GM10266 (cell line): Measurements from ENCODE around the gene NCBP2.

ENCODE experiments used
- DNase-seq: peaks from one replicate; pipeline ENCODE4 v3.0.0; 2012; ENCODE audit errors: extremely low spot score
- TF ChIP-seq, protein P1 (sequence below): IDR thresholded peaks from 2 replicates; pipeline ENCODE4 v1.5.1; 2012; ENCODE audit warnings: mild to moderate bottlenecking, low read depth; ENCODE audit not compliant: control insufficient read depth, insufficient read depth; ENCODE audit errors: missing control alignments

NCBP2 gene

DNA sequence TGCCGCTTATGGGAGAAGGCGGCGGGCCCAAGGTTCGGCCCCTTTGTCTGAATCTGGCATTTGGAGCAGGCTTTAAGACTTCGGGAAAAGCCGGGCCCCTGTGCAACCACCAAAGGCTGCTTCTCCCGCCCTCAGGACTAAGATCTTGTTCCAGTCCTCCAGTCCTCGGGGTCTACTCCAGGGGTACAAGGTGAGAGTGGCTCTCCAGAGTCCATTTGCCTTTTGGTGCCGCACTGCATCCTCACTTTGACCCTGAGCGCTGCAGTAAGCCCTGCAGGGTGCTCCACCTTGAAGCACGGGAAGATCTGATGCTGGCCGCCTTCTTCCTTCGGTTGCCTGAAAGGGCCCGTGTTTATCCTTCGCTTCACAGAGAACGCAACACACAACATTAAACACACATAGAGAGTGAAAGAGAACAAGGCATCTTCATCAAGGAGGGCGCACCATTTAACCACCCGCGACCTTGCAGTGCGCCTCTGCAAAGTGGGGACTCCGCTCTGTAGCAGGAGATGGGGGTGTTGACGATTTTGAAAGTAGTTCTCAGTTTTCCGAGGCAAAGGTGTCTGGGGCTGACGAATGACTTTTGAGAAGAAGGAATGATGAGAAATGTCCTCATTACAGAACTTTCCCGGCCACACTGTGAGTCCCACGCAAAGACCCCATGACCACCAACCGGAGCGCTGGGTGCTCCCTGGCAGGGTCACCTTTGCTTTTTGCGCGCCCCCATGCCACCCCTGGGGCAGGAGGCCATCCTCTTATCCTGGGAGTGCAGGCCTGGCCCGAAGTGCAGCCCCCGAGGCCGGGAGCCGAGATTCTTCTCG is 25.3 kb upstream of the NCBP2 start:
- TF ChIP-seq, protein P1, sequence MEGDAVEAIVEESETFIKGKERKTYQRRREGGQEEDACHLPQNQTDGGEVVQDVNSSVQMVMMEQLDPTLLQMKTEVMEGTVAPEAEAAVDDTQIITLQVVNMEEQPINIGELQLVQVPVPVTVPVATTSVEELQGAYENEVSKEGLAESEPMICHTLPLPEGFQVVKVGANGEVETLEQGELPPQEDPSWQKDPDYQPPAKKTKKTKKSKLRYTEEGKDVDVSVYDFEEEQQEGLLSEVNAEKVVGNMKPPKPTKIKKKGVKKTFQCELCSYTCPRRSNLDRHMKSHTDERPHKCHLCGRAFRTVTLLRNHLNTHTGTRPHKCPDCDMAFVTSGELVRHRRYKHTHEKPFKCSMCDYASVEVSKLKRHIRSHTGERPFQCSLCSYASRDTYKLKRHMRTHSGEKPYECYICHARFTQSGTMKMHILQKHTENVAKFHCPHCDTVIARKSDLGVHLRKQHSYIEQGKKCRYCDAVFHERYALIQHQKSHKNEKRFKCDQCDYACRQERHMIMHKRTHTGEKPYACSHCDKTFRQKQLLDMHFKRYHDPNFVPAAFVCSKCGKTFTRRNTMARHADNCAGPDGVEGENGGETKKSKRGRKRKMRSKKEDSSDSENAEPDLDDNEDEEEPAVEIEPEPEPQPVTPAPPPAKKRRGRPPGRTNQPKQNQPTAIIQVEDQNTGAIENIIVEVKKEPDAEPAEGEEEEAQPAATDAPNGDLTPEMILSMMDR: no peak
- no peak for DNase-seq

DNA sequence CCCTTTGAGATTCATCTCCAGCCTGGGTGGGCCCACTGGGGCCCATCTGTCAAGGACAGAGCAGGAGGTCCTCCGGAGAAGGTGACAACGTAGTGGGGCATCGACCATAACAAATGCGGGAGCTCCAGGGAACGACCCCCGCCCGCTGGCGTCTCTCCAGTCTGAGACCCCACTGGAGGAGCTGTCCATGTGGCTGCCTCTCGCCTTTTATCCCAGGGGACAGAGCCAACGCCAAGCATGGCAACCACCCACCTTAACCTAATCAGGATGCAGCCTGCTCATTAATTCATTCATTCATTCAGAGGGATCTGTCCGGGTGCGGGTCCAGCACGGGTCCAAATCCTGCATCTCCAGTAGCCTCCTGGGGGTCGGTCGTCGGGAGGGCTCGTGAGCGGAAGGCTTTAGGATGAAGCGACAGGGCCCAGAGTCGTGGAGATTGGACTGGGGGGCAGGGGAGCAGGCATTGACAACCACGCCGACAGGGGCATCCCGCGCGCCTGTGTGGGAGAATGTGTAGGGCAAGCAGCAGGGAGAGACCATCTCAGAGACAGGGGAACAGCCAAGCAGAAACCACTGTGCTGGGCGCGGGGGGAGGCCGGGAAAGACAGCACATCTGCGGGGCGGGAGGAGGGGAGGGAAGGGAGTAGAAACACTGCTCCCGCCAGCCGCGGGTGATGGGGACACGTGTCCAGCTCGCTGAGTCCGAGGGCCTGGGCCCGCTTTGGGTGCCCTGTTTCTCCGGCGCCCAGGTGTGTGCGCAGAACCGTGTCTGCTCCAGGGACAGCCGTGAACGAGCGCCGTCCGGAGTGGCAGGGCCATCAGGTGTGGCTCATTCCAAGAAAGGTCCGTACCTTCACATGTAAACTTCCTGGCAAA is 24.4 kb upstream of the NCBP2 start:
- TF ChIP-seq, protein P1: no peak
- DNase-seq: no peak

DNA sequence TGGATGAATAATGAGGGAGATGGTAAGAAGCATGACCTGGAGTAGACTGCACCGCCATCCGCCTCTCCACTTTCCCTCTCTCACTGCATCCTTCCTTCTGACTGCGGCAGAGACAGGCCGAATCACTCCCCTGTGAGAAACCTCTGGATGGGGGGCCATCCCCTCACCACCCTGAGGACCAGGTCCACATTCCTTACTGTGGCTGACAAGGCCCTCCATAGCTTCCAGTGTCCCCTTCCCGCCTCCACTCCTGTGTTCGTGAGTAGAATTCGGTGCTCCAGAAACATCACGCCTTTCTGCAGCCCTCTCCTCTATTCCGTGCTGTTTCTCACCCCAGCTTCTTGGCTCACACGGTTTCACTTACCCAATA is 23.5 kb upstream of the NCBP2 start:
- TF ChIP-seq, protein P1: no peak
- no peak for DNase-seq

DNA sequence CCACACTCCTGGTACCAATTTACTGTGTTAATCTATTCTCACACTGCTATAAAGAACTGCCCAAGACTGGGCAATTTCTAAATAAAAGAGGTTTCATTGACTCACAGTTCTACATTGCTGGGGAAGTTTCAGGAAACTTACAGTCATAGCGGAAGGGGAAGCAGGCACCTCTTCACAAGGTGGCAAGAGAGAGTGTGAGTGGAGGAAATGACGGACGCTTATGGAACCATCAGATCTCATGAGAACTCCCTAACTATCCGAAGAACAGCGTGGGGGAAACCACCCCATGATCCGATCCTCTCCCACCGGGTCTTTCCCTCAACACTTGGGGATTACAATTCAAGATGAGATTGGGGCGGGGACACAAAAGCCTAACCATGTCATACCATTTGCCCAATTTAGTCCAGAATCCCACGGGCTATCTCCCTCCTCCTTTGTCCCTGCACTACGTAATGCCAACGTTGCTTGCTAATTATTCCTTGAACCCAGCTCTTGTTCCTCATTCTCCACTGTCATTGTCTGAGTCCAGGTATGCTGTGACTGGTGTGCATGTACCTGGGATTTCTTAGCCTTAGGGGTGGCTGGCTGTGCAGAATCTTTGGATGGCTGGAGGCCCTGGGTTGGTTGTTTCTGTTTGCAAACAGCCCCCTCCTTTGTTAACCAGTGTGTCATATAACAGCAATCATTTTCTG is 22.9 kb upstream of the NCBP2 start:
- TF ChIP-seq, protein P1: no peak
- no peak for DNase-seq

DNA sequence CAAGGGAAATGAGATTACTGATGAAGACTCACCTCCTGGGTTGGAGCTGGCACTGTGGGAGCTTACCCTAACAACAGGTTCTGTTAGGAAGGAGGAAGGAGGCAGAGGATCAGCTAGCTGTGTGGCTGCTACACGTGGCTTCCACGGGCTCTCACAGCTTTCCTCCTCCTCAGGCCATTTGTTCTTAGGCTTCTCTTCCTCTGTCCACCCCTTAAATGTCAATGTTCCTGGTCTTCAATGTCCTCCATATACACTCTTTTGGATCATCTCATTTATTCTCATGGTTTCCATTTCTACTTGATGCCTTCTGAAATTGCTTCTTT is 21.3 kb upstream of the NCBP2 start:
- TF ChIP-seq, protein P1: no peak
- no peak for DNase-seq

DNA sequence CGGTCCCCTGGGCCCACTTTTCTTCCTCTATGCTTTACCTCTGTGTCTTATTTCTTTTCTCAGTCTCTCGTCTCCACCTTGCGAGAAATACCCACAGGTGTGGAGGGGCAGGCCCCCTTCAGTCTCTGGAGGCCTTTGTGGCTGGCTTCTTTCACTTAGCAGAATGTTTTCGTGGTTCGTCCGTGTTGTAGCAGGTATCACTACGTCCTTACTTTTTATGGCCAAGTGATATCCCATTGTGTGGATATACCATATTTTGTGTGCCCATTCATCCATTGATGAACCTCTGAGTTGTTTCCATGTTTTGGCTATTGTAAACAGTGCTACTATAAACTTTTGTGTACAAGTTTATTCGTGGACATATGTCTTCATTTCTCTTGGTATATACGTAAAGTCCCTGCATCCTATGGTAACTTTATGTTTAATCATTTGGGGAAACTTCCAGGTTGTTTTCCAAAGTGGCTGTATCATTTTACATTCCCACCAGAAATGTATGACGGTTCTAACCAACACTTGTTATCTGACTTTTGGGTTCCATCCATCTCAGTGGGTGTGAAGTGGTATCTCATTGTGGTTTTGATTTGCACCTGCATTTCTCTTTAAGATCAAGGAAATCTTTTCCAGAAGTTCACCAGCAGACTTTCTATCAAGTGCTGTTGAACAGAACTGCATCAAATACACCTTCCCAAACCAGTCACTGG is 20.8 kb upstream of the NCBP2 start:
- no peak for DNase-seq
- TF ChIP-seq, protein P1: no peak
